ENCODE data around the gene TNIP2. TPM values are rescaled to one million over a fixed set of nuclear protein-coding genes. Genes with fewer than 3 reads are reported as not detected.

Gene TNIP2, protein sequence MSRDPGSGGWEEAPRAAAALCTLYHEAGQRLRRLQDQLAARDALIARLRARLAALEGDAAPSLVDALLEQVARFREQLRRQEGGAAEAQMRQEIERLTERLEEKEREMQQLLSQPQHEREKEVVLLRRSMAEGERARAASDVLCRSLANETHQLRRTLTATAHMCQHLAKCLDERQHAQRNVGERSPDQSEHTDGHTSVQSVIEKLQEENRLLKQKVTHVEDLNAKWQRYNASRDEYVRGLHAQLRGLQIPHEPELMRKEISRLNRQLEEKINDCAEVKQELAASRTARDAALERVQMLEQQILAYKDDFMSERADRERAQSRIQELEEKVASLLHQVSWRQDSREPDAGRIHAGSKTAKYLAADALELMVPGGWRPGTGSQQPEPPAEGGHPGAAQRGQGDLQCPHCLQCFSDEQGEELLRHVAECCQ
- 72.4 and 102 TPM in 2 replicates for total RNA-seq

DNA sequence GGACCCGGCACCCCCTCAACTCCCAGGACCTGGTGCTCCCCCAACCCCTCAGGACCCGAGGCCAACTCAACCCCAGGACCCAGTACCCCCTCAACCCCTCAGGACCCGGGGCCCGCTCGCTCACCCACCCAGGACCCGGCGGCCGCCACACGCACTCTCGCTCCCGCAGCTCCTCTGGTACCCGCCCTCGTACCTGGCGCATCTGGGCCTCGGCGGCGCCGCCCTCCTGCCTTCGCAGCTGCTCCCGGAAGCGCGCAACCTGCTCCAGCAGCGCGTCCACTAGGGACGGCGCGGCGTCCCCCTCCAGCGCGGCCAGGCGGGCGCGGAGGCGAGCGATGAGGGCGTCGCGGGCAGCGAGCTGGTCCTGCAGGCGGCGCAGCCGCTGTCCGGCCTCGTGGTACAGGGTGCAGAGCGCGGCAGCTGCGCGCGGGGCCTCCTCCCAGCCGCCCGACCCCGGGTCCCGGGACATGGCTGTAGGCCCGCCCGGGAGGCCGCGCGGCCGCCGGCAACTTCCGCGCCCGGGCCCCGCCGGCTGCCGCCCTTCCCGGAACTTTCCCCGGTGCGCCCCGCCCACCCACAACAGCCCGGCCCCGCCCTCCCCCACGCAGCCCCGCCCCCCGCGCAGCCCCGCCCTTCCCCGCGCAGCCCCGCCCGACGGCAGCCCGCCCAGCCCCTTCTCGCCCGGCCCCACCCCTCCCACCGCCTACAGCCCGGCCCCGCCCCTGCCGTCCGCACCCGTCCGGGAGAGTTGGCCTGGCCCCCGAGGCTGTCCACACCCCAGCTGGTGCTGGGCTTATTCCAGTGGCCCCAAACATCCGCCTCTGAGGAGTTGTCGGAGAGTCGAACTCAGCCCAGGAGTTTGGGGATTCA, at the start of gene TNIP2:
TNIP2 (minus strand) TSS at position 516 of the 870 bp plus-strand sequence; CDS start at position 469, 47 bp downstream.

GRCh38 chr4:2792711-2793585, 36.8 kb upstream of the TNIP2 start, which contains the start of gene SH3BP2:
Gene SH3BP2 (plus strand): TSS chr4:2793085. CDS start chr4:2820618, 27,533 bp downstream.

Other genes starting within 250 kb of the TNIP2 start
- 7.3 and 18.8 TPM in 2 replicates for gene FAM193A, start 219.7 kb downstream of the TNIP2 start, total RNA-seq
- gene SH3BP2, start 36.7 kb upstream of the TNIP2 start, total RNA-seq: 19.9 and 24.8 TPM in 2 replicates
- gene ADD1, start 87.5 kb upstream of the TNIP2 start, total RNA-seq: 141 and 226 TPM in 2 replicates
- 16.0 and 26.4 TPM in 2 replicates for gene NOP14, start 207.1 kb upstream of the TNIP2 start, total RNA-seq
- gene GRK4, start 207.2 kb upstream of the TNIP2 start, total RNA-seq: 2.8 and 4.2 TPM in 2 replicates

Measured in bladder microvascular endothelial cell (primary cell).